SIG-M5 treated with dmso at 0.1 percent for 504 hours (cell line): ENCODE measurements around the gene NKAIN2.
"Not testable (repeated sequence)": the region's sequence is repeated elsewhere in the genome, so short reads cannot be mapped to it uniquely, and the experiment has no call there.

Source experiments
- DNase-seq: peaks from one replicate; lab custom pipeline; 2025; ENCODE audit not compliant: unreplicated experiment; lab: John Stamatoyannopoulos, UW

Gene NKAIN2

GRCh38 chr6:123956492-123957139, 153.0 kb downstream of the NKAIN2 start:
- no peak for DNase-seq

- DNase-seq: no peak
Measured at GRCh38 chr6:123962508-123962907, 158.8 kb downstream of the NKAIN2 start.

GRCh38 chr6:123965894-123966293, 162.2 kb downstream of the NKAIN2 start:
- no peak for DNase-seq

DNA sequence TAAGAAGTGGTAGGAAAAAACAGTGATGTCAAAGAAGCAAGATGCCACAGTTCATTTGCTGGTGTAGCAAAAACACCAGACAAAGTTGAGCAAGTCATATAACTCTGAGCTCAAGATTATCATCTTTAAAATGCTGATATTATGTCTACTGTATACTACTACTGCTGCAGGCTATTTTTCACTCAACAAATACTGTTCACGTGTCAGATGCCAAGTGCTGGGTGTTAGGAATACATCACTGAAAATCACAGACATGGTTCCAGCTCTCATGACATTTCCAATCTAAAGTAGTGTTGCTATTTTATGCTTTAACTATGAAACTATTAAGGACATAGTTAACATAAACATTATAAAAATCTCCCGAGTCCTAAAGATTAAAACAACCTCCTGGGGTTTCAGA, 163.0 kb downstream of the NKAIN2 start:
- no peak for DNase-seq

- no peak for DNase-seq
Measured at GRCh38 chr6:123967905-123968304, 164.2 kb downstream of the NKAIN2 start.

- no peak for DNase-seq
Measured at GRCh38 chr6:123972600-123973294, 169.1 kb downstream of the NKAIN2 start.

DNA sequence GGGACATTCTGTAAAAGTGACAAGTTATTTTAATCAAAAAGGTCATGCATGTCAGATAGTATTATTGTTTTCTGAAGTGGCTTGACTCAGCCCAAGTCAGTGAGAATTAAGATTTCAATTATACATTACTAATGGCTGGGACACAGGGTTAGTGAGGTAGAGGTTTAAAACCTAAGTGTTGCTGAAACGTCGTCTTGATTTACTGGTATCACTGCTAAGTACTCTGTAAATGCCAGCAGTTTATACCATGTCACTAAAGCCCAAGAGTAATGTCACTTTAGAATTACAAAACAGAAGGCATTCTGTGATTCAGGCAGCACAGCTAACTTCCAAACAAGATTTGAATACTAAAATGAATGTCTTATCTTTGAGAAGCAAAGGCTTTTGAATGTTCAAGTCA, 176.6 kb downstream of the NKAIN2 start:
- no peak for DNase-seq

DNA sequence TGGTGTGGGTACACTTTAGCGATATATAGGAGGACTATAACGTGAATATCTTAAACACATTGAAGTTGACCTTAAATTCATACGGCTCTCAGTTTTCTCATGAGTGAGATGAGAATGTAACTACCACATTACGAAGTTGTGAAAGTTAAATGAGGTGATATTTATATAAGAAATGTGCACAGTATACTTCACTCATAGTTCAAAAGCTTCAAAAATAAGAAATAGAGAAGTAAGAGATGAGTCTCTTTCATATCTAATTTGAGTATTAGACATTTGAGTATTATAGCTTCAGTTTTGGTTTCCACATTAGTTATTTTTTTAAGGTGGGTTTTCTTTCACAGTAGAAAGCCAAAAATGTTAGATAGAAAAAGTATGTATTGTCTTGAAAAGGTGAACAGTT, 183.3 kb downstream of the NKAIN2 start:
- no peak for DNase-seq

- not testable (repeated sequence) for DNase-seq
Measured at GRCh38 chr6:123989918-123990317, 186.3 kb downstream of the NKAIN2 start.

- DNase-seq: no peak
Measured at GRCh38 chr6:123990376-123990775, 186.7 kb downstream of the NKAIN2 start.

DNA sequence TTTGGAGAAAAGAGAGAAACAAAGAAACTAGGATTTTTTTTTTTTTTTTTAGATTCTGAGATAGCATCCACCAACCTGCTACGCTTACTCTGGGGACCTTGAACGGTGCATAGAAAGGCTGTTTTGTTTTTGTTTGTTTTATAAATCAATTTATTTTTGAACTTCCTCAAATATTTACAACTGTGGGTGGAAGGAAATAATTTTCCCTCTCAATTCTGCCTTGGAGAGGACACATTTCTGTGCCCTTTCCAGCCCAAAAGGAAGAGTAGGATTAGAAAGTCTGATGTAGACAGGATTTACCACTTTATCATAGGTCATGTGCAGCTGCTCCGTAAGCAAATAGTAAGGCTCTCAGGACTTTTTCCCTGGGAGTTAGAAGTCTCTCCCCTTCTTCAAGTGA, 190.5 kb downstream of the NKAIN2 start:
- no peak for DNase-seq

DNA sequence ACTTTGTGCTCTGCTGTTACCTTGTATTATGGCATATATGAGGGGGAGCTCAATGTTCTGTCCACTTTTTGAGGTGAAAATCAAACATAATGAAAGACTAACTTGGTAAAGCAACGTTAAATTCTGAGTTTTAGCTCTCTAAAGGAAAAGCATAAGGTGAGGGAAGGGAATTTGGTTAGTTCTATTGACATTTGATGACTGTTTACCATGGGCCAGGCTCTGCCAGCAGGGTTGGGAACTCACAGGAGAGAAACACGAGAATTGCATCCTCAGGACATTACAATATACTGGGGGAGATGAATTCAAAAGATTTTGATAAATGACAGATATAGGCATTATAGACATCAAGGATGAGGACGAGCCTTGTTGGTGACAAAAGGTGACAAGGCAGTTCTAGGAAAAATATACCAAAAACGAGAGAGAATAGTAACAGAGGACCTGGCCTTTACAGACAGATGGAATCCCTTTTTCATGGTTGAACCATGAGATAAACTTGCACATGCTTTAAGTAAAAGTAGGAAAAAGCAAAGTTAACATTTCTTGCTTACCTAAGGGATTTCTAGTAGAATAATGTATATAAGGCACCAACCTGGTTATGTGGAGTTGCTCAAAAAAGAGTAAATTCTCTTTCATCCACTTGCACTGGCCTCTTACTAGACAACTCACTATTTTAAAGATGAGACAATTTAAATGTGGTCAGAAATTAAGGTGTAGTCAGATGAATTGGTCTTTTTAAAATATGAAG, 191.4 kb downstream of the NKAIN2 start:
- DNase-seq: no peak

DNA sequence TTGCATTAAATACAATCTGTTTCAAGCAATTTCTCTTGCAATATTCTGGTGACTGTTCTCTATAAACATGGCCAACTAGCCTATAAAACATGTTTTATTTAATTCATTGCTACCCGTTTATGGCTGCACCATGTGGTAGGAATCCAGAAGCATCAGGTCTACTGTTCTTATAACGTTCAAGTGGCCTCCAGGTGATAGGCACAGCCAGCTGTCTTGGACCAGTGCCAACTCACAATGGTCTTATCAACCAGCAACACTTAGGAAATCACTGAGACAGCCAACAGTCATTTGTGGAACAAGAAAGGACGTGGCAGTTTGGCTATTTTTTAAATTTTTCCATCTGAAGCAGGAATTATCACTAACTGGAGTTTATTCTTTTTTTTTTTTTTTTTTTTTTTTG, 193.6 kb downstream of the NKAIN2 start:
- no peak for DNase-seq

DNA sequence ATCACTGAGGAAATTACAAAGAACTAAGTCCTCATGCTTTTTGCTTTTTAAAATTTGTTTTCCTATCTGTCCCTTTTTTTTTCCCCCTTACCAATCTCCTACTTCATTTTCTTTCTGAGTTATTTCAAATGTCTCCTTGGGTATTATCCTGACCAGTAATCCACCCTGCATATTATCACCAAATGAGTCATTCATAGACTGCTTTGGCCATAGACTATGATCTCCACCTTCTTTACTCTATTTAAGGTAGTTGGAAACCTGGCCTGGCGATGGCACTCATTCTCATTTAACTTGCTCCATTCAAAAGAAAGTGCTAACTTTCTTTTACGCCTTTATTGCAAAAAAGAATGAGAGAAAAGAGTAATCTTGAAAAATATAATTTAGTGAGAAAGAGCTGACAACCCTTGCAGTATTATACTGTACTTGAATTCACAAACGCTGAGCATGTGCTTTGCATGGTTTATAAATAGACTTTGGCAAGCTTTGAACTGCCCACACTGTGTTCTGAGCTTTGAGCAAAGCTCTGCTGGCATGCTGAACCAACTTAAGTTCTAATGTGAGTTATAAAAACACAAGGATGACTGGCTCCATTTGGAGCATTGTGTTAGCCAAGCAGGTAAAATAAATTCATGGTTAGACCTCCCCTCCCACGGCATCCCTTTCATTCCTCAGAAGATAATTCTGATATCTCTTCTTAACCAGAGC, 198.9 kb downstream of the NKAIN2 start:
- no peak for DNase-seq

DNA sequence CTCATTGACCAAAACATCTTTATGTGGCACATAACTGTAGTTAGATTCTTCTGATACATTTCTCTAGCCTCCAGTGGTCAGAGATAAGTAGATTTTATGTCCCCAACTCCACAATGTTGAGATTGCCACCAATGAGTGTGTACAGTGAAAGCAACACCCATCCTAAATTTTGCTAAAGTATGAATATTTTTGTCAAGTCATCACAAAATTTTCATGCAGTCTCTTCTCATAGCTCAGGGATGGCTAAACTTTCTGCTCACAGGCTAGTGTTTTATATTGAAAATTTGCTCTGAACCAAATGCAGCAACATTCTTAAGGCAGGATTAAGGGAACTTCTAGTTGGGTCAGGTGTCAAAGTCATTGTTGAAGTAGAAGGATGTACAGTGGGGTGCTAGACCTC, 203.6 kb downstream of the NKAIN2 start:
- DNase-seq: no peak

DNA sequence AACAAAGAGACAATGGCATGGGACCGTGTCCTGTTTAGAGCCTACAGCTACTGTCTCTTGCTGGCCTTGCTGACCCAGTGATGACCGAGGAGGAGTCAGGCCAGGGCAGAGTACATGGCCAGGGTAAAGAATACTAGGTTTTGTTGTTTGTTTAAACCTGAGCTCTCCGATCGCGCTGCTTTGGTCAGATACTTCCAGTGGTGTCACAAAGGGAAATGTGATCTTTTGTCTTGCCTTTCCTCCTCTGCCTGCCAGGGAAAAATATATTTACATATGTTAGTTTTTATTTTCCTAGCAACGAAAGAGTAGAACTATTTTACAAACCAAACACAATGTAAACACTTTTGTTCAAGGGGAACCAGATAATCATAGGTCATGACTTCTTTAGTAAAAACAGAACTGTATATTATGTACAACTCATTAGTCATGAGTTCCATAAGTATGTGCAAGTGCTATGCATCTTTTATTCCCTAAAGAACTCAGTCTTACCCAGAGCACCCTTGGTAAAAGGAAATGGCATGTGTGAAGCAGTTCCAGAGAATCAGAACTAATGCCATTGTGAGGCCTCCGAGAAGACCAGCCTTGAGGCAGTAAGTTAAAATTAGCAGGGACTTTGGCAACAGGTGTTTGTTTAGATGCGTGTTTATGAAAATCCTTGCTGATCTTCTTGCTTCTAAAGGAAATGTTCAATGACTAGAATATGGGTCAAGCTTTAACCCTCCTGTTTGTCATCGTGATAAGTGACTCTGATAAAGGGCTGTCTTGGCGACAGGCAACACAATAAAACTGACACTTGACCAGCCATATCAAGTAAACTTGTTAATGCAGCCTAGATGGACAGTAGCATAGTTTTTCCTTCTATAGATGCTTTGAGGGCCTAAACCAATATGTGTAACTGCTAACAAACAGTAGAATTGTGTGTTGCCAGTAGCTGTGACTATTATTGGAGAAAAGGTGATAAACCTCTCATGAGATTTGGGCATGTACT, 204.6 kb downstream of the NKAIN2 start:
- DNase-seq: no peak

- no peak for DNase-seq
Measured at GRCh38 chr6:124008988-124009765, 205.5 kb downstream of the NKAIN2 start.

GRCh38 chr6:124010574-124010973, 206.9 kb downstream of the NKAIN2 start:
- DNase-seq: no peak

DNA sequence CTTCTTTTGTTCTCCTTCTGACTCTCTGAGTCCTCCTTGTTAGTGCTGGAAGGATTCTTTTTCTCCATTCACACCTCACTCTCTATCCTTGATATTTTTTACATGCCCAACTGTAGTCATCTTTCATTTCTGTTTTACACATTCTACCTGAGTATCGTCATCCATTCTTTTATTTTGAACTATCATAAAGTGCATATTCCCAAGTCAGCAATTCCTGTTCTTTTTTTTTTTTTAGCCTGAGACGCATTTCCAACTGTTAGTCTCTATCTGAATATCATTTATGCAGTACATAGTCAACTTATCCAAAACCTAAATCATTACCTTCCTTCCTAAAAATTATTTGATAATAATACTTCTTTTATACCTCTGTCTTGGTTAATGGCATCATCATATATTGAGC, 207.5 kb downstream of the NKAIN2 start:
- no peak for DNase-seq

DNA sequence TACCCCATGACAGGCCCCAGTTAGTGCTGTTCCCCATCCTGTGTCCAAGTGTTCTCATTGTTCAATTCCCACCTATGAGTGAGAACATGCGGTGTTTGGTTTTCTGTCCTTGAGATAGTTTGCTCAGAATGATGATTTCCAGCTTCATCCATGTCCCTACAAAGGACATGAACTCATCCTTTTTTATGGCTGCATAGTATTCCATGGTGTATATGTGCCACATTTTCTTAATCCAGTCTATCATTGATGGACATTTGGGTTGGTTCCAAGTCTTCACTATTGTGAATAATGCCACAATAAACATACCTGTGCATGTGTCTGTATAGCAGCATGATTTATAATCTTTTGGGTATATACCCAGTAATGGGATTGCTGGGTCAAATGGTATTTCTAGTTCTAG, 218.4 kb downstream of the NKAIN2 start:
- DNase-seq: not testable (repeated sequence)
